Testis (tissue), 2 donors: ENCODE measurements around the gene TBC1D22A.

Source experiments
- CTCF ChIP-seq, 3 experiments: fragments of 450-650 bp in 2 of 3; fragments of 200-600 bp in 1 of 3; sonication (generic) in 1 of 3; IDR thresholded peaks; one replicate each; pipeline ENCODE4 v1.5.1; 2016 to 2019; ENCODE audit warnings: antibody characterized with exemption in 3 of 3, mild to moderate bottlenecking in 2 of 3, moderate library complexity in 1 of 3
- POLR2A ChIP-seq: fragments of 450-650 bp; IDR thresholded peaks from one replicate; pipeline ENCODE4 v1.6.1; 2017; ENCODE audit warnings: antibody characterized with exemption, mild to moderate bottlenecking, moderate library complexity

GRCh38 chr22:47112994-47113852 is 350.8 kb downstream of the TBC1D22A start:
- TF ChIP-seq CTCF (IDR thresholded peaks at IDR 0.05): no peak
- no peak for TF ChIP-seq POLR2A
